HG02884 (cell line): ENCODE measurements around the gene AGAP1.

Source experiments
- ATAC-seq: cut with Tn5 transposase; IDR thresholded peaks from one replicate; pipeline ENCODE4 v1.9.1; 2021; ENCODE audit warnings: mild to moderate bottlenecking, moderate library complexity; ENCODE audit not compliant: unreplicated experiment

Gene AGAP1

DNA sequence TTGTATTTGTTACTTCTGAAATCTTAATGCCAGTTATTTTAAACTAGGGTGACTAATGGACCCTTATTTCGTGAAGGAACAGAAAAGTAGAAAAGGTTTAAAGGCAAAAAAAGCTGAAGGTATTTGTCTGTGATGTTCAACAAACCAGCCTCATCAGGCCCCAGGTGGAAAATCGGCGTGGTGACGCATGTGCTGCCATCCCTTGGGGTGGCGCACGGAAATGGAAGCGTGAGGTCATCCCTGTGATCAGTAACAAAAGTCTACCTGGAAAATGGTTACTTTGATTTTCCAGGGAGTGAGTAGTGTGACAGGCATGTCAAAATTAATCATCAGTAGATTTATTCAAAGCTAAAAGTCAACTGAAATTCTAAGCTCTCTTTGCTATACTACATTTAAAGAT lies 361.2 kb downstream of the AGAP1 start:
- ATAC-seq = no peak

DNA sequence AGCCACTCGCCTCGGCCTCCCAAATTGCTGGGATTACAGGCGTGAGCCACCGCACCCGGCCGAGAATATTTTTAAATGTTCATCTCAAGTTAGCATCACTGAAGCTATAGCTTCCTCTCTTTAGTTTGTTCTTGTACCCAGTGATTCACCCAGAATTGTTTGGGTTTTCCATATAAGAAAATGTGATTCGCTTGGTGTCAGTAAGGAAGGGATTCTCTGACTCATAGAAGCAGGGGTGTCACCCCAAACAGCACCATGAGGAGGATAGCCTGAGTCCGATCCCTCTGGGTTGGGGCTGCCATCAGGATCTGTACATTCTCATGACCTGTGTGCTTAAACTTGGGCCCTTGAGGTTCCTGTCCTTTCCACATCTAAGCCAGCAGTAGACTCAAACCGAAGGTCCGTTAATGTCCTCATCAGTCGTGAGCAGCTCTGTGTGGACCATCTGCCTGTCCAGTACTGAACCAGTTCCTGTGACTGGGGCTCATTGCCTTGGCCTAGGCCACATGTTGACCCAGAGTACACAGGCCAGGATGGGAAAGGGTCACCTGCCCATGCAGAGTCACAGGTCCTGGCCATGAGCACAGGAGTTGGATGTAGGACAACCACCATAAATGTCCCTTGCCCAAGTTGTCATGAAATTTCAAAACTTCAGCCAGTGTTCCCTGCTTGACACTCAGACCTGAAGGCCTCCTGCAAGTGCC lies 362.5 kb downstream of the AGAP1 start:
- ATAC-seq = no peak

DNA sequence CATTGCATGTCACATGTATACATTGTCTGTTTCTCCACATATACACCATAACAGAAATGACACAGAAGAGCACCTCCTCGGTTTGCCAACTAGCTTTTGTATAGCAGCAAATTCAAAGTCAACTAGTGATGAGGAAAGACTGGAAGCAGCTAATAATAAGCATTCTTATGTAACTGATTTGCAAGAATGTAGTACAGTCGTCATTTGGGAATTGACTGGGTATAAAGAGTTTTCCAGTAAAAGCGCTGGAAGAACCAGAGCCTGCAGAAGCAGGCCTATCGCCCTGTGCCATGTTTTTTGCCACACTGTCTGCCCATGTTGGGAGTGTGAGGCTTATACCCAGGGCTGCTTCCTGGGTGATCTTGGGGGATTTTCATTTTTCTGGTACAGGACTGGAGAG lies 363.8 kb downstream of the AGAP1 start:
- no peak for ATAC-seq

DNA sequence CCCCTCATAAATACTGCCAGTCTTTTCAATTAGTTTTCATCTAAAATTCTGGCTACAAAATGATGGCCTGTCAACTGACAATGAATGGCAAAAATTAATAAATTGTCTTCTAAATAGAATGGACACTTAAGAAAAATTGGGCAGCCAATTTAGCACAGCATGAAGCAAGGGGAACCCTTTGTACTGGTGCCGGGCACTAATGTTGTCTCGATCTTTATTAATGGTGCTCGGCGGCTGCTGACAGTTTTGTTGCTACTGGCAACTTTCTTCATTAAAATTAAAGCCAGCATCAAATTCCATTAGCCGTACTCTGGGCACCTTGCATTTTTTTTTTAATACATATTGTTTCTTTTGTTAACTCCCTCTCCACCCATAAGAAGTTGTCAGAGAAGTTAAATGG lies 365.0 kb downstream of the AGAP1 start:
- no peak for ATAC-seq

DNA sequence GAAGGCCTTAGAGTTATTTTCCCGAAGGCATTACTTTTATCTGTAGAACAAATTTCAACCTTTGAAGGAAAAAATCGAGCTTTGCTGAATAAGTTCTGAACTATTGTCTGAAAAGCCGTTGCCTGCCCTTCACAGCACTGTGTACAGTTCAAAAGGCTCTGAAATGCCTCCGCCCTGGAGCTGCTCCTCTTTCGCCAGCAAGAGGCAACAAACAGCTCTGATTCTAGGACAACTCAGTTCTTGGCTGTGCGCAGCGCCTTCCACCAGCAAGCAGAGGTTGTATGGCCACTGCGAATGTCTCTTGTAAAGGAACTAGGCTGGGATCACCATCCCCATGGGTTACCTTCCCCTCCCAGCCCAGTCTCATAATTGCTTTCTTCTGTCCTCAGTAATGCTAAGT lies 365.8 kb downstream of the AGAP1 start:
- no peak for ATAC-seq

DNA sequence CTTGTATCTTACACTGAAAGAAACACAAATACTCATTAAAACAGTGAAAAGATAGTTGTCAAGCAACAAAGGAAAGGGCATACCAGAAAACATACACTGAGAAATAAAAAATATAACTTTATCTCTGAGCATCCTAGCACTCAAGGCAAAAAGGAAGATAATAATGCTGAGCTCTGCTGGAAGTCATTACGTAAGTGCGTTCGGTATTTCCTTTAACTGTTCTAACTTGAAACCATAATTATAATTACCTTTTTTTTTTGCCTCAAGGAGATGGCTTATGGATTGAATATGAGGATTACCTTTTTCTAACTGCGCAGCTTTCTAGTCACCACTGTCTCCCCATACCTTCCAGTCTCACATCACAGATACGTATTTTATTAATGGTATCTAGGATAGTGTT lies 366.3 kb downstream of the AGAP1 start:
- ATAC-seq = no peak

DNA sequence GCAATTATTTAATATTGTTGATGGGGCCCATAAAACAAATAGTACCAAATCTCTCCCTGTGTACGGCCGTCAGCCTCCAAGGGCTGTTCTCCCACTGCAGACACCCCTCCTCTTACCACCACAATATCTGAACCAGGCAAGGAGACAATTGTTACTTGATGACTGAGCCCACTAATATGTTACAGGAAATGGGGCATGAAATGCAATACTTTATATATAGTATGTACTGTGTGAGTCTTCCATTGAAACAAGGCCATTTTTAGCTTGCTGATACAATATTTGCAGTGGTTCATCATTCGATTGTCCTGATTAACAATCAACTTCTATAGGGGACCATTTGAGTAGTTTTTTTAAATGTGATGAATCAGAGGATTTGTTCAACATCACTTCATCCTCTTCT lies 367.0 kb downstream of the AGAP1 start:
- no peak for ATAC-seq

DNA sequence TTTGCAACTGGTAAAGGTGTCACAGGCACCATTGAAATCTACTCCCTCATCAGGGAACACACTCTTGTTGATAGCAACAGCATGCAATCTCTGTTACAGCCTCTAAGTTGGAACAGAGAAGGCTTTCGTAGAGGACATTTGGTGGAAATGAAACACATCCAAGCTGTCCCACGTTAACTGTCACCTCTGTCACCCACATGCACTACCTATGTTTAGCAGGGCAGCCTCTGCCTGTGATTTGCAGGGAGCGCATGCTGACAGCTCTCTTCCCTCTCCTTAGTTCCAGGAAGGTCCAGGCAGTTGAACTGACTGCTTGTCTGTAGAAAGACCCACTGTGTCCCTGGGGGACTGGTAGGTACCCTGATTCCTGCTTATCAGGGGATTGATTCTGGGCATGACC lies 367.5 kb downstream of the AGAP1 start:
- ATAC-seq = no peak

DNA sequence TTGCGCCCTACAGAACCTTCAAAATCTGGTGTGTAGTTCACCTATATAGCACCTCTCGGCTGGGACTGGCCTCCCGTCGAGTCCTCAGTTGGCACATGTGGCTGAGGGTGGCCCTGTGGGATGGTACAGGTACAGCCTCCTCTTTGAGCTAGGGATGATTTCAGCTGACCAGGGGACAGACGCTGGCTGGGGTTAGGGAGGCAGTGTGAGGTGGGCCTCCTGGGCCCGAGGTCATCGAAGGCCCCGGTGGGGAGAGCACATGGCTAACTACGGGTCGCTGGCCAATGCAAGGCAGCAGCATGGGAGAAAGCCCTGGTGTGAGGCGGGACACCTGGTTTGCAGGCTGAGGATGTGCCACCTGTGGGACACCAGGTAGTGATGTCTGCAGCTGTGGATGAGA lies 369.6 kb downstream of the AGAP1 start:
- no peak for ATAC-seq

DNA sequence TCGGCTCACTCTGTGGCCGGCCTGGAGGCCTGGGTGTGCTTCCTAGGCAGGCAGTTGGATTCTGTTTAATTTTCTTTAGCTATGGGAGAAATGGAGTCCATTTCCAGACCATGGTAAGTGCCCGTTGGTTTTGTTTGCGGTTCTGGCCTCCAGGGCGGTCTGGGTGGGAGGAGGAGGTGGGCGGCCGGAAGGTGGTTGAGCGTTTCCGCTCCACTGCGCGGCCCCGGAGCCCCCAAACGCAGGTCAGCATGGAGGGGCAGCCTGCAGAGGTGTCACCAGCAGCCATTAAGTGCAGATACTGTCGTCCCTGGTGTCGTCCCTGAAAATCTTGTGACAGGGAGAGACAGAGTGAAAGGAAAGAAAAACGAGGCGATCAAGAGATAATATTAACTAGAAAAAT lies 370.5 kb downstream of the AGAP1 start:
- ATAC-seq = no peak

DNA sequence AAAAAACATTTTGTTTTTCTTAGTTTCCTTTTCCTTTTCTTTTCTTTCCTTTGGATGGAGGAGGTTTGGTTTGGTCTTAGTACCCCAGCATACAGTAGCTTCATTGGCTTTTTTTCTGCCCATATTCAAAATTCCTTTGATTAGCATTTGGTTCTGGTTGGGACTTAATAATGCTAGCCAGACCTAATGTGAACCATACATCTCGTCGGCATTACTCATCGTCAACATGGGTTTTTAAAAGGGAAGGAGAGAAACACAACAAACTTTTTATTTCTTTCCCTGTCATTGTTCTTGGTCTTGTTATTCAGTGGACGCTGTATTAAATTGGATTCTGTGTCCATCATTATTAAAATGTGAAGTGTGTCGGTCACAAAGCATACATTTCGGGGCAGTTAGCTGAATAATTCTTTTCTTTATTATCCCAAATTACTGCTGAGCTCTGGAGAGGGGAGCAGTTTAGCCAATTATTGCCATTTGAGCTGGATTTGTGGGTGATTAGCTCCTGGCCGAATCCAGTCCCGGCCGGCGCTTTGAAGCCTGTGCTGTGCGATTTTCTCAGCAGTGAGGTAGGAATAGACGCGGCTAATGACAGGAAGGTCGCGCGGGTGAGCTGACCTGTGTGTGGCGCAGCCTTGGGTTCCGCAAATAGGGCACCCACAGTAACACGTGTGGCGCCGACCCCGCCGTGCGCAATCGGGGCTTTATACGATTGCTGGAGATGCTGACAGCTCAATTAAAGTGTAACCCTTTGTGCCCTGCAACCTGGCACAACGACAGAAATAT lies 371.1 kb downstream of the AGAP1 start:
- no peak for ATAC-seq

DNA sequence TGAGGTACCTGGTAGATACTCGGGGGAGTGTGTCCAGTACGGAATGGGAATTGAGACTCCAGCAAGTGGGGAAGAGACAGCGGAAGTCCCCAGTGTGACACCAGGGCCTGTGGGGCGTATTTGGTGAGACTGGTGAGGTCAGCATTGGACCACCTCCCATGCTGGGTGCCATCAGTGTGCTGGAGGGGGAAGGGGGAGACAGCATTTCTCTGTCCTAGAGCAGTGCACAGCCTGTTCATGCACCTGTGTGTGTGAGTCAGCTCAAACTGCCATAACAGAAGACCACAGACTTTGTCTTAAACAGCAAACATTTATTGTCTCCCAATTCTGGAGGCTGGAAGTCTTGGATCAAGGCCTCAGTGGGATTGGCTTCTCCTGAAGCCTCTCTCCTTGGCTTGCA lies 372.5 kb downstream of the AGAP1 start:
- ATAC-seq = no peak

DNA sequence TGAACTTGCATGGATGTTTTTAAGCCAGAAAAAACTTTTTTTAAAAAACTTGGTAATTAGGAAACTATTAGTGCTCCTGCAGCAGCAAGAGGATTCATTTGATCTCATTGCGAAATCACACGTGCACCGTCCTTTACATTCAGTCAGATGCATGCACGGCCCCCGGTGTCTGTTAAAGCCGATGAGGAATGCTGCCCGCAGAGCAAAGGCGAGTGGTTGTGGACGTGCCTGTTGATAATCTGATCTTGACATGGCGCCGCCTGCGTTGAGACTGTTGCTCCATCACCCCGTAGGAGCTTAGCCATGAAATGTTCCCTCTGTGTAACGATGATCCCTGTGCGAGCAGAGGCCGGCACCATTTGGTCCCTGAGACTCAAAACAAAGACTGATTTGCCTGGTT lies 374.4 kb downstream of the AGAP1 start:
- ATAC-seq = no peak

DNA sequence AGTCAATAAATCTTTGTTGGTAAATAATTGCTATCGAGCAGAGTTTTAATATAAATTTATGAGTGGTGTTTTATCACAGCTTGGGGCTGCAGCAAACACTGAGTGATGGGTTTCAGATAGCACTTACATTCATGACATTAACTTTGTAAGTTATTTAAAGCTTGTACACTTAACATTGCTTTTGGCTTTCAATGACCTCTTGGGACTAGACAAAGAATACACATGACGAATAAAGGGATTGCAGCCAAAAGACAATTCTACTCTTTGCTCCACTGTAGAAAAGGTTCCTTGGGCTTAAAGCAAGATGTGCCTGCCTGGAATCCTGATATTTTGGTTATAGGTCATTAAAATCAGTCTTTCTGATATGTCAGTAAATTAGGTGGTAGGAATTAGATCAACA lies 374.8 kb downstream of the AGAP1 start:
- no peak for ATAC-seq

DNA sequence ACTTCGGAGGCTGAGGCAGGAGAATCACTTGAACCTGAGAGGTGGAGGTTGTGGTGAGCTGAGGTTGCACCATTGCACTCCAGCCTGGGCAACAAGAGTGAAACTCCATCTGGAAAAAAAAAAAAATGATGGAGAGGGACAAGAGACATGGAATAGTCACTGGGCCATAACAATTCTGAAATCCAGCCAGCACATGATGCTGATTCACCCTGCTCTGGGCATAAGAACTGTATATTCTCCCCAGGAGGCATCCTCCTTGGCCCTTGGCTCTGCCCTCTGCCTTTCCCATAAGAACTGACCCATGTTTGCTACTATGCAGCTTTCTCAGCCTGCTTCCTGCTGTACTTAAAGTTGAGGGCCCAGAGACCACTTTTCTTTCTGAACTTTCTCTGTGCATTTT lies 376.7 kb downstream of the AGAP1 start:
- no peak for ATAC-seq

DNA sequence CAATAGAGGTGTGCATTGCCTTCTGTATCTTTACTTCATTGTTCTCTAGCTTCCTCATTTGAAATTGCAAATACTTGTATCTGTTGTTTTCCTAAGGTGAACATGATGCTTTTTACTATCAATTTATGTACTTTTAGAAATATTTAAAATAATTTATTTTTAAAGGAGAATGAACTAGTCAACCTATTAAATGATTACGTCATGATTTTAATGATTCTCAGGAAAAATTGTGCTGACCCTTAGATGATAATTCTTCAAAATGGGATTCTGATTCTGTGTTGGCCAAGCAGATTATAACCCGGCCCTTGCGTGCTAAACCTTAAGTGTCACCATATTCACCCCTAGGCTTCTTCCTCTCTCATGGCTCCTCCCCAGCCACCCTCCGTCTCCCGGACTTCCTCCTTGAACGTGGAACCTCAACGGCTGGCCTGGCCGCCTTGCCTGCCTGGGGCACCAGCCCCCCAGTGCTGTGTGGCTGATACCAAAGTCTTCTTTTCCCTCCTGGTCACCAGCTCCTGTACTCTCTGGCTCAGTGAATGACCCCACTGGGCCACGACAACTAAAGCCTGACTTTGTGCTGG lies 382.3 kb downstream of the AGAP1 start:
- no peak for ATAC-seq

DNA sequence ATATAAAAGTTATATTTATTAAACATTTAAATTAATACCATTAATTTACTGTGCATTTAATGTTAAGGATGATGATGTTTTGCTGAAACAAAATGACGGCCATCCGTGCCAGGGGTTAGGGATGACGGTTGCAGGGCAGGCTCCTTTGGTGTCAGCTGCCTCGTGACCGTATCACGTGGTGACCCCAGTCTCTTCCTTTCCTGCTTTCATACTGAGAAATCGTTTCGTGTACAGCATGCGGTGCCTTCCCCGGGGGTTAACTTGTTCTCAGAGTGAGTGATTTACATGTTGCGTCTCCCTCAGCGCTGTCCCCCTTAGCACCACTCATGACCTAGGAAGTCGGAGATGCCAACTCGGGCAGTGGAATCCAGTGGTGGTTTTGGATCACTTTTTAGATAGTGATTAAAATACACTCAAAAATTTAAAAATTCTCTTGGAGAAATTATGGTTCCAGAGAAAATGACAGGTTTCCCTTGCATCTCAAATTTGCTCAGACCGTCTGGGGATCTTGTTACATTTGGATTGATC lies 383.5 kb downstream of the AGAP1 start:
- ATAC-seq = no peak

DNA sequence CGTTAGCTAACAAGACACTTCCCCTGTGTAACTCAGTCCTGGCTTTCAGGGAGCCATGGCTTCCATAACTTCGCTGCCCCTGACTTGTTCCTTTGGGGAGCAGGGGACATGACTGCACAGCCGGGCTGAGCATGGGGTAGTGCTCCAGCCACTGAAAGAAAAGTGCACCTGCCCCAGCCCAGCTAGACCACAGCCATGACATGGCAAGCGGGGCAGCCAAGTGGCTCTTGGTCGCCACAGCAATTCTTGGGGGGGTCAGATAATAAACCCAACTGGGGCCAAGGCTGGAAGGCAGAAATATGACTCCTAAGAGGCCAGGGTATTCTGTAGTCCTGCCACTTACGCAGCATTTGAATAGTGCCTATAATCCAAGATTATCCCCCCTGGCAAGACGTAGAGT lies 385.3 kb downstream of the AGAP1 start:
- no peak for ATAC-seq

DNA sequence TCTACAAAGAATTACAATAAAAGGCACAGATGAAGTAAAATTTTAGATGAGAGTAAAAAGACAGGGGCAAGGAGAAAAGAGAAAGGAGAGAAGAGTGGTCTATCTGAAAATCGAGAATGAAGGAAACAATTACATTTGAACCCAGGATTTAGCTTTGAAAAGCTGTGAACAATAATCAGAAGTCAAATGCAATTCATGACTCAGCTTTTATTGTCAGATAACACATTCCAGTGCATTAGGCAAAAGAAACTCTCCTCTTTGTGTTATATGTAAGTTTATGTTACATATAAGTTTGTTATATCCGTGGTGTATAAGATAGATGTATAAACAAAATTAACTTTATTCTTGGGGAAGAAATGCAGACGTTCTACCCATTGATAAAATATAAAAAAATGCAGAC lies 389.8 kb downstream of the AGAP1 start:
- no peak for ATAC-seq

DNA sequence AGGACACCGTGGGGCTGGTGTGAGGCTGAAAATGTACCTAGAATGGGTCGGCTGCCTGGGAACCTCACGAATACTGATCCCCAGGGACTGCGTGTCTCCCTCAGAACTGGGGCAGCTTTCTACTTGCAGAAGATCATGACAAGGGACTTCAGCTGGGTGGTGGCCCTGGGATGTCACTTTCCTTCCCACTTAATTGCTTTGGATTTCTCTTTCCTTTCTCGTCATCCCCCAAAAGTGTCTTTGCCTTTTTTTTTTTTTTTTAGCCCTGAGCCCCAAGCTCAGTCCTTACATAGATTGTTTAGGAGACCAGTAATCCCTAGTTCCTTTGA lies 395.4 kb downstream of the AGAP1 start:
- no peak for ATAC-seq

DNA sequence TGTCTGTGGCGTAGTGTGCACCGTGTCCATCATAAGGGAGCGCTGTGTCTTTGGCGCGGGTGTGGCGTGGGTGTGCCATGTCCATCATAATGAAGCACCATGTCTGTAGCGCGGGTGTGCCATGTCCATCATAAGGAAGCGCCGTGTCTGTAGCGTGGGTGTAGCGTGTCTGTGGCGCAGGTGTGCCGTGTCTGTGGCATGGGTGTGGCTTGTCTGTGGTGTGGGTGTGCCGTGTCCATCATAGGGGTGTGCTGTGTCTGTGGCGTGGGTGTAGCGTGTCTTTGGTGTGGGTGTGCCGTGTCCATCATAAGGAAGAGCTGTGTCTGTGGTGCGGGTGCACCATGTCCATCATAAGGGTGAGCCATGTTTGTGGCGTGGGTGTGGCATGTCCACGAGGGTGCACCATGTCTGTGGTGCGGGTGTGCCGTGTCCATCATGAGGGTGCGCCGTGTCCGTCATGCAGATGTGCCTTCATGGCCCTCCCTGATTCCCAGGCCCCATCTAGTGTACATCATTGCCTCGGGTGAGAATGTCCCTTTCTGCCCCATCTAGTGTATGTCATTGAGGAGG lies 399.4 kb downstream of the AGAP1 start:
- ATAC-seq = no peak

DNA sequence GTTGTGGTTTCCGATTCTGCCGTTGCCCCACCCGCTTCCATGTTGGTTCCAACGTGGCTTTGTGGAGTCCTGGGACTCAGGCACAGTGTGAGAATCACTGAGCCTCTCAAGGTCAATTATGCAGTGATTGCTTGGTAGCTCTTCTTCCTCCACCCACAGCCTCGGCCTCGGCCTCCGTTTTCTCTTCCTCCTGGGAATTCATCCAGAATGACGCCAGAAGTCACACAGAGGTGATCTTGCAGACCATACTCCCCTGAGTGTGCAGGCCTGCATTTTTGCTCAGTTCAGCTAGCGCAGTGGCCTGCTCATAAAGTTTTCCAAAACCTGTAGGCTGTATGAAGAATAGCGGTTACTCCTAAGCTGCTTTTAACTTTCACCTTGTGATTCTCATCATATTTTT lies 401.0 kb downstream of the AGAP1 start:
- no peak for ATAC-seq
